Esophagus (tissue), 2 donors: ENCODE results near the gene ZNF334. TPM values are rescaled to one million over a fixed set of nuclear protein-coding genes. Genes with fewer than 3 reads are reported as not detected.
A peak's percentile ranks its signal among the peaks of the same experiment; 100 is the strongest.

Experiments
- H3K27ac ChIP-seq, 2 donors: one replicate each; pipeline ENCODE4 v1.5.1; 2013; ENCODE audit warnings: low read depth in 2 of 2, mild to moderate bottlenecking in 2 of 2, inconsistent platforms in 1 of 2, low read length in 1 of 2, moderate library complexity in 1 of 2
- H3K27me3 ChIP-seq, 2 donors: one replicate each; pipeline ENCODE4 v1.6.1; 2013; ENCODE audit warnings: low read length in 2 of 2, control low read depth in 1 of 2, mild to moderate bottlenecking in 1 of 2; ENCODE audit not compliant: insufficient read depth in 2 of 2, control insufficient read depth in 1 of 2
- H3K36me3 ChIP-seq, 2 donors: one replicate each; pipeline ENCODE4 v1.6.1; 2013; ENCODE audit warnings: low read length in 1 of 2; ENCODE audit not compliant: control insufficient read depth in 2 of 2, insufficient read depth in 2 of 2
- H3K4me1 ChIP-seq, 2 donors: one replicate each; pipeline ENCODE4 v1.6.1; 2013; ENCODE audit warnings: low read length in 1 of 2; ENCODE audit not compliant: control insufficient read depth in 2 of 2, insufficient read depth in 2 of 2
- H3K4me3 ChIP-seq, 2 donors: one replicate each; pipeline ENCODE4 v1.5.1; 2013; ENCODE audit warnings: low read length in 2 of 2, mild to moderate bottlenecking in 2 of 2, low read depth in 1 of 2, moderate library complexity in 1 of 2
- H3K9me3 ChIP-seq, 2 donors: one replicate each; pipeline ENCODE4 v1.6.1; 2013; ENCODE audit warnings: mild to moderate bottlenecking in 2 of 2, low read depth in 1 of 2, low read length in 1 of 2, moderate library complexity in 1 of 2; ENCODE audit not compliant: control insufficient read depth in 2 of 2, insufficient read depth in 1 of 2
- WGBS, 2 donors: extraction: QIAGEN DNeasy Blood & Tissue Kit; methylation state at CpG; one replicate each; pipeline ENCODE4 v1.1.7; 2013; 5-methylcytosine and 5-hydroxymethylcytosine counted together
- polyA plus RNA-seq, 2 donors: library from polyadenylated mRNA; stranded (reverse); fragments of 200-250 nt; gene quantifications; one replicate each; pipeline ENCODE4 v1.2.3, GENCODE V29; 2013
- donor health status: healthy with polysubstance abuse.
- donor health status: Bipolar disorder and iron deficiency.

ZNF334 gene
- 1 to 10 TPM in 1 of 2 donors, under 1 TPM in 1; 0.46 to 1.8 TPM for polyA plus RNA-seq

- WGBS, 2 donors = 5 to 9% methylated on average over 49 of the region's 49 CpGs
- Histone ChIP-seq H3K27me3 (no peaks in the 10 kb centered on the region), H3K27ac (no peak within 1 kb of the TSS), H3K36me3 (no peaks in the 10 kb centered on the region), H3K9me3 (no peaks in the 10 kb centered on the region), H3K4me1 (no peaks in the 10 kb centered on the region), H3K4me3 (peak within 1 kb of the TSS; percentile 57 to 59)
Measured at GRCh38 chr20:46512943-46513844, at the start of gene ZNF334. Gene ZNF334, minus strand, starts transcription at chr20:46513559. Its CDS starts 1,457 bp downstream, at chr20:46512102.

GRCh38 chr20:46562373-46563169 lies 49.2 kb upstream of the ZNF334 start:
- H3K27ac ChIP-seq = peak overlapping the region in 1 of 2 donors; percentile 10
- 12 to 14% methylated on average over 19 of the region's 19 CpGs for WGBS, 2 donors
- peaks cover 0 to 4% of the 10 kb centered on the region in 2 donors for H3K4me1 ChIP-seq
- H3K4me3 ChIP-seq = peak overlapping the region; percentile 28 to 39
- H3K9me3 ChIP-seq = no peaks in the 10 kb centered on the region
- H3K36me3 ChIP-seq = no peaks in the 10 kb centered on the region
- H3K27me3 ChIP-seq = no peaks in the 10 kb centered on the region

- H3K4me3 ChIP-seq = peak overlapping the region in 1 of 2 donors; percentile 28
- no peaks in the 10 kb centered on the region for H3K36me3 ChIP-seq
- peaks cover 0 to 4% of the 10 kb centered on the region in 2 donors for H3K4me1 ChIP-seq
- no peaks in the 10 kb centered on the region for H3K9me3 ChIP-seq
- H3K27ac ChIP-seq = no peak overlapping the region
- no peaks in the 10 kb centered on the region for H3K27me3 ChIP-seq
- WGBS, 2 donors = 43 to 46% methylated on average over 5 of the region's 5 CpGs
Measured at GRCh38 chr20:46562009-46562372, 48.6 kb upstream of the ZNF334 start.

- Histone ChIP-seq H3K4me1 (peaks cover 0 to 4% of the 10 kb centered on the region in 2 donors), H3K9me3 (no peaks in the 10 kb centered on the region), H3K36me3 (no peaks in the 10 kb centered on the region), H3K4me3 (no peak overlapping the region), H3K27me3 (no peaks in the 10 kb centered on the region), H3K27ac (no peak overlapping the region)
- WGBS, 2 donors = 78 to 84% methylated on average over 7 of the region's 7 CpGs
Measured at GRCh38 chr20:46559685-46560440, 46.5 kb upstream of the ZNF334 start.

- H3K36me3 ChIP-seq = no peaks in the 10 kb centered on the region
- no peaks in the 10 kb centered on the region for H3K9me3 ChIP-seq
- H3K27me3 ChIP-seq = no peaks in the 10 kb centered on the region
- no peak overlapping the region for H3K4me3 ChIP-seq
- H3K4me1 ChIP-seq = peaks cover 0 to 4% of the 10 kb centered on the region in 2 donors
- H3K27ac ChIP-seq = no peak overlapping the region
- 93 to 95% methylated on average over 3 of the region's 3 CpGs for WGBS, 2 donors
Measured at GRCh38 chr20:46559001-46559400, 45.6 kb upstream of the ZNF334 start.

- 32 to 52% methylated on average over 5 of the region's 5 CpGs for WGBS, 2 donors
- H3K36me3 ChIP-seq = no peaks in the 10 kb centered on the region
- no peak overlapping the region for H3K4me3 ChIP-seq
- H3K9me3 ChIP-seq = no peaks in the 10 kb centered on the region
- H3K27ac ChIP-seq = no peak overlapping the region
- peaks cover 0 to 4% of the 10 kb centered on the region in 2 donors for H3K4me1 ChIP-seq
- no peaks in the 10 kb centered on the region for H3K27me3 ChIP-seq
Measured at GRCh38 chr20:46558511-46558959, 45.2 kb upstream of the ZNF334 start.

- no peaks in the 10 kb centered on the region for H3K27me3 ChIP-seq
- no peaks in the 10 kb centered on the region for H3K9me3 ChIP-seq
- no peak overlapping the region for H3K4me3 ChIP-seq
- WGBS, 2 donors = 69 to 74% methylated on average over 8 of the region's 8 CpGs
- H3K4me1 ChIP-seq = peaks cover 0 to 2% of the 10 kb centered on the region in 2 donors
- H3K36me3 ChIP-seq = no peaks in the 10 kb centered on the region
- H3K27ac ChIP-seq = no peak overlapping the region
Measured at GRCh38 chr20:46557231-46557956, 44.0 kb upstream of the ZNF334 start.

- WGBS, 2 donors = 82 to 89% methylated on average over 4 of the region's 4 CpGs
- no peaks in the 10 kb centered on the region for H3K27me3 ChIP-seq
Measured at GRCh38 chr20:46555370-46555956, 42.1 kb upstream of the ZNF334 start.

More at GRCh38 chr20:46555370-46555956, 42.1 kb upstream of the ZNF334 start:
- Histone ChIP-seq H3K4me3 (no peak overlapping the region), H3K4me1 (peaks cover 0 to 2% of the 10 kb centered on the region in 2 donors), H3K9me3 (no peaks in the 10 kb centered on the region), H3K36me3 (no peaks in the 10 kb centered on the region), H3K27ac (no peak overlapping the region)
